ENCODE measurements around the gene UBQLN4. TPM values are rescaled to one million over a fixed set of nuclear protein-coding genes. Genes with fewer than 3 reads are reported as not detected.

Gene UBQLN4
- total RNA-seq, 4 donors from 2014 or later, result 2.6 to 47.0 (median 12.8) TPM

DNA sequence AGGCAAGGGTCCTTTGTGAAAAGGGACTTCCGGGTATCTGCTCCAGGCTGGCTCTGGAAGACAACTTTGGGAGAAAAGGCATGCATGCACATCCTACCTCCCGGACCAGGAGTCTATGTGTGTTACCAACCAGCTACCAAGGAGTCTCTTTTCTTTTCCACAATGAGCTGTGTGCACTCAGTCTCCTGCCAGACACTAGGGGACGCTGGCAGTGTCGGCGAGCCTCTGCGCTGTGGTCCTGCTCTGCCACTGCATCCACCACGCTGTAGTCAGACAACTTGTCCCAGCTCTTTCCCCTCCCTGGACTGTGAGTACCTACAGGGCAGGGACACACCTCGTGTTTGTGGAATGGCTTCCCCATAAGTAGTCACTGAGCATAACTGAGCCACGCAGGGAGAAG lies 27.7 kb downstream of the UBQLN4 start:
- Histone ChIP-seq H3K36me3 (no peaks in the 10 kb centered on the region), H3K4me3 (no peak overlapping the region), H3K27ac (no peak overlapping the region), H3K27me3 (no peaks in the 10 kb centered on the region), H3K4me1 (no peaks in the 10 kb centered on the region), H3K9me3 (no peaks in the 10 kb centered on the region)
- intact Hi-C loops (cut with DNase I; ENCODE audit: low total_unique reads), result no loop called here
- TF ChIP-seq POLR2A (IDR thresholded peaks at IDR 0.05), result no peak
- TF ChIP-seq, protein P1, sequence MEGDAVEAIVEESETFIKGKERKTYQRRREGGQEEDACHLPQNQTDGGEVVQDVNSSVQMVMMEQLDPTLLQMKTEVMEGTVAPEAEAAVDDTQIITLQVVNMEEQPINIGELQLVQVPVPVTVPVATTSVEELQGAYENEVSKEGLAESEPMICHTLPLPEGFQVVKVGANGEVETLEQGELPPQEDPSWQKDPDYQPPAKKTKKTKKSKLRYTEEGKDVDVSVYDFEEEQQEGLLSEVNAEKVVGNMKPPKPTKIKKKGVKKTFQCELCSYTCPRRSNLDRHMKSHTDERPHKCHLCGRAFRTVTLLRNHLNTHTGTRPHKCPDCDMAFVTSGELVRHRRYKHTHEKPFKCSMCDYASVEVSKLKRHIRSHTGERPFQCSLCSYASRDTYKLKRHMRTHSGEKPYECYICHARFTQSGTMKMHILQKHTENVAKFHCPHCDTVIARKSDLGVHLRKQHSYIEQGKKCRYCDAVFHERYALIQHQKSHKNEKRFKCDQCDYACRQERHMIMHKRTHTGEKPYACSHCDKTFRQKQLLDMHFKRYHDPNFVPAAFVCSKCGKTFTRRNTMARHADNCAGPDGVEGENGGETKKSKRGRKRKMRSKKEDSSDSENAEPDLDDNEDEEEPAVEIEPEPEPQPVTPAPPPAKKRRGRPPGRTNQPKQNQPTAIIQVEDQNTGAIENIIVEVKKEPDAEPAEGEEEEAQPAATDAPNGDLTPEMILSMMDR (IDR thresholded peaks at IDR 0.05), result peak in 1 of 4 experiments; percentile 11
- no peak for DNase-seq

DNA sequence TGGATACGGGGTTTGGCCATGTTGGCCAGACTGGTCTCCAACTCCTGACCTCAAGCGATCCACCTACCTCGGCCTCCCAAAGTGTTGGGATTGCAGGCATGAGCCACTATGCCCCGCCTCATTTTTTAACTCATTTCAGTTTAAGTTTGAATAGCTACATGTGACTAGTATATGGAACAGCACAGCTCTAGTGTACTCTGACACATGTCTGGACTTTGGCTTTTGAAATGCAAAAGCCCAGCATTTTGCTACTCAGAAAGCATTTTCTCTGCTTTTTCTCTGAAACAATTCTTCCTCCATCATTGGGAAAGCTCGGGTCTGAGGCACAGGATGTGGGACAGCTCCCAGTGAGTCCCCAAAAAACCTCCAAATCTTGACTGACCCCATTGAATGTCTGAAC lies 28.8 kb downstream of the UBQLN4 start:
- no peaks in the 10 kb centered on the region for H3K4me1 ChIP-seq
- H3K9me3 ChIP-seq, result no peaks in the 10 kb centered on the region
- no peak overlapping the region for H3K27ac ChIP-seq
- DNase-seq, result no peak
- H3K4me3 ChIP-seq, result no peak overlapping the region
- intact Hi-C loops (cut with DNase I; ENCODE audit: low total_unique reads), result no loop called here
- no peaks in the 10 kb centered on the region for H3K36me3 ChIP-seq
- H3K27me3 ChIP-seq, result no peaks in the 10 kb centered on the region
- TF ChIP-seq, protein P1 (IDR thresholded peaks at IDR 0.05), result no peak
- TF ChIP-seq POLR2A (IDR thresholded peaks at IDR 0.05), result no peak

DNA sequence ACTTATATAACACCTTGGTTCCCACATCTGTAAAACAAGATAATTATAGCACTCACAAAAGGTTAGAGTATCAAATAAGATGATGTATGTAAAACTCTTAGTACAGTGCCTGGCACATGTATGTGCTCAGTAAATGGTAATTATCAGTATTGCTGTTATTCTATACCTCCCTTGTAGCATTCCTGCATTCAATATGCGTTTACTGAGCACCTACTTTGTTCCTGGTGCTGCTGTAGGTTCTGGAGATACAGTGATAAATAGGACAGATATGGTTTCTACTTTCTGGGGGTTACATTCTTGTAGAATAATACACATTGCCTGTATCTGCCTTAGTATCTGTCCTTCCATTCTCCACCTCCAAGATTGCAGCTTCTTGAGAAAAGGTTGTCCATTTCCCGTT lies 31.6 kb downstream of the UBQLN4 start:
- no peaks in the 10 kb centered on the region for H3K27me3 ChIP-seq
- H3K4me1 ChIP-seq, result no peaks in the 10 kb centered on the region
- no peak overlapping the region for H3K27ac ChIP-seq
- no peak for TF ChIP-seq POLR2A (IDR thresholded peaks at IDR 0.05)
- TF ChIP-seq, protein P1 (IDR thresholded peaks at IDR 0.05), result no peak
- H3K9me3 ChIP-seq, result no peaks in the 10 kb centered on the region
- H3K4me3 ChIP-seq, result no peak overlapping the region
- DNase-seq, result no peak
- intact Hi-C loops (cut with DNase I; ENCODE audit: low total_unique reads), result no loop called here
- H3K36me3 ChIP-seq, result no peaks in the 10 kb centered on the region

DNA sequence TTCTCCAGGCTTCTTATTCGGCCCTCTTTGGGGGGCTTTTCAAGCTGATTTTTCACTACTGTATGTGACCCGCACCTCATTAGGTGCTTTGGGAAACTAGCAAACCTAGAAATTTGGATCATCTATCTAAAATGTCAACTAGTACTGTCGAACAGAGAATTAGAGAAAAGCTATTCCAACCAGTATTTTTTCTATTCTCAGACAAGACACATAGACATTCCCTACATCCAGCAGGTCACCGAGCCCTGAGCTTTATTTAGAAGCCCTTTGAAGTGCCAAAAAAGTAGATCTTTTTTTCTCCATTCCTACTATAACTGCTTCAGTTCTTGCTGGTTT lies 32.5 kb downstream of the UBQLN4 start:
- Histone ChIP-seq H3K4me3 (peak overlapping the region; percentile 86 to 93), H3K36me3 (no peaks in the 10 kb centered on the region), H3K27ac (peak overlapping the region; percentile 85 to 94), H3K27me3 (no peaks in the 10 kb centered on the region), H3K9me3 (no peaks in the 10 kb centered on the region), H3K4me1 (no peaks in the 10 kb centered on the region)
- intact Hi-C loops (cut with DNase I; ENCODE audit: low total_unique reads), result no loop called here
- no peak for DNase-seq
- TF ChIP-seq POLR2A (IDR thresholded peaks at IDR 0.05), result no peak
- TF ChIP-seq, protein P1 (IDR thresholded peaks at IDR 0.05), result no peak

DNA sequence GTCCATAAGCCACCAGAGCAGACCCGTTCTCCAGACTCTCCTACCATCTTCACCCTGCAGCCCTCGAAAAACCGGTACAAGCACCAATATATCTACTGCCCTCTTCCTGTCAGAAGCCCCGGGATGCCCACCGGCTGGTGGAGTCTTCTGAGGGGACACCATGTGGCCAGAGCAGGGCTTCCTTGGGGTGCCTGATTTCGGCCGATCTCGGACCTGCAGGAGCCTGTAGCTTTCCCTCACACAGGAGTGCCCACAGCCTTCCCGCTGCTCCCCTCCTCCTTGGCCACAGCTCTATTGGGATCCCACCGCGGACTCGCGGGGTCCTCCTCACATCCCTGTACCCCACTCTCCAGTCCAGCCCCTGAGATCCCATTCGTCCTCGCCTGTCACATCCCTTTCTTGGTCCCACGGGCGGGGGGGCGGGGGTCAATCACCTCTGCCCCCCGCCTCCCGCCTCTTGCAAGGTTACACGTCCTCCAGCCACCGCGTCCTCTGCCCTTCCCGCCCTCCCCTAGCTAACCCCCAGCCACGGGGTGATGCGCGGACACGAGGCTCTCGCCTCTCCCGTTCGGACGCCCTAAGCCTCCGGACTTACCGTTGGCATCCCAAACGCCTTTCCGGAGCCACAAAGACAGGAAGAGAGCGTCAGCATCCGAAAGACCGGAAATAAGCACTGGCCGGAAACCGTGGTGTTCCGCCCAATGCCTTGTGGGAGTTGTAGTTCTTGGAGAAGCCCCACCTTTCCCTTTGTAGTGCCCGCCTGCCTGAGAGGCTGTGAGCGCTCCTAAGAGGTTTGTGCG lies 33.1 kb downstream of the UBQLN4 start, which contains the start of gene SSR2:
Gene SSR2 (minus strand): TSS at position 659 of the 800 bp plus-strand sequence. CDS start 784 bp downstream, outside the sequence.
- Histone ChIP-seq H3K36me3 (no peaks in the 10 kb centered on the region), H3K9me3 (no peaks in the 10 kb centered on the region), H3K4me1 (no peaks in the 10 kb centered on the region), H3K27me3 (no peaks in the 10 kb centered on the region), H3K4me3 (peak within 1 kb of the TSS; percentile 86 to 93), H3K27ac (peak within 1 kb of the TSS; percentile 85 to 94)
- peak; percentile 85 to 92 for DNase-seq
- intact Hi-C loops (cut with DNase I; ENCODE audit: low total_unique reads), result no loop called here
- TF ChIP-seq POLR2A (IDR thresholded peaks at IDR 0.05), result peak; percentile 44
- TF ChIP-seq, protein P1 (IDR thresholded peaks at IDR 0.05), result no peak
